ENCODE results near the gene ZNF280C. TPM values are rescaled to one million over a fixed set of nuclear protein-coding genes. Genes with fewer than 3 reads are reported as not detected.
A peak's percentile ranks its signal among the peaks of the same experiment; 100 is the strongest.

Gene ZNF280C
- total and polyA plus RNA-seq, 2 of the 13 experiments (the other 11 are each of a cell fraction or from before 2014, with no cell fraction given) = 3.0 to 3.3 TPM

GRCh38 chrX:130268449-130269170 is at the start of gene ZNF280C (continued):
- TF ChIP-seq RERE (CRISPR knock-in tag; IDR thresholded peaks at IDR 0.05; ENCODE audit: low read depth) (peak; percentile 26; the same call in 1 of the 2 replicates), ZBTB1 (CRISPR knock-in tag; IDR thresholded peaks at IDR 0.05; ENCODE audit: borderline replicate concordance) (no peak), ZSCAN30 (CRISPR knock-in tag; IDR thresholded peaks at IDR 0.05) (no peak), ZNF619 (CRISPR knock-in tag; IDR thresholded peaks at IDR 0.05) (no peak), CREB3 (CRISPR knock-in tag; IDR thresholded peaks at IDR 0.05) (no peak), ZNF292 (CRISPR knock-in tag; IDR thresholded peaks at IDR 0.05; ENCODE audit: borderline replicate concordance, low read depth) (no peak), GRHL1 (CRISPR knock-in tag; conservative IDR thresholded peaks at IDR 0.05) (no peak), SCMH1 (CRISPR knock-in tag; IDR thresholded peaks at IDR 0.05; ENCODE audit: borderline replicate concordance) (no peak), DRAP1 (CRISPR knock-in tag; IDR thresholded peaks at IDR 0.05) (peak; percentile 98), ZFP1 (CRISPR knock-in tag; IDR thresholded peaks at IDR 0.05) (peak; percentile 52; the same call in 1 of the 2 replicates), SRSF1 (optimal IDR thresholded peaks at IDR 0.05; ENCODE audit: low read depth, low read length) (peak; percentile 62), DR1 (CRISPR knock-in tag; IDR thresholded peaks at IDR 0.05) (peak; percentile 94), TRIM22 (IDR thresholded peaks at IDR 0.05) (no peak), STAT5B (CRISPR knock-in tag; IDR thresholded peaks at IDR 0.05) (no peak), CSRNP2 (CRISPR knock-in tag; conservative IDR thresholded peaks at IDR 0.05; ENCODE audit: low read depth) (no peak), ZNF224 (CRISPR knock-in tag; IDR thresholded peaks at IDR 0.05) (0 out of 2 replicates have a peak, but pooled peaks have one; percentile 67), YY1 (IDR thresholded peaks at IDR 0.05; ENCODE audit: insufficient read depth, insufficient replicate concordance, low read depth, low read length) (peak; percentile 64)
